Gastroesophageal sphincter (tissue), 3 donors: ENCODE data around the gene NEK11.

ENCODE experiments used
- CTCF ChIP-seq, 4 experiments: fragments of 200-600 bp in 2 of 4; fragments of 450-650 bp in 2 of 4; sonication (generic) in 1 of 4; IDR thresholded peaks; one replicate each; pipeline ENCODE4 v1.5.1; 2017 to 2019; ENCODE audit warnings: antibody characterized with exemption in 4 of 4, mild to moderate bottlenecking in 2 of 4, moderate library complexity in 2 of 4
- POLR2A ChIP-seq, 2 donors: fragments of 450-650 bp; IDR thresholded peaks; one replicate each; pipeline ENCODE4 v1.6.1; 2017; ENCODE audit warnings: antibody characterized with exemption in 2 of 2, mild to moderate bottlenecking in 2 of 2, moderate library complexity in 1 of 2

GRCh38 chr3:131079086-131079485, 52.4 kb downstream of the NEK11 start:
- no peak for TF ChIP-seq CTCF (IDR thresholded peaks at IDR 0.05)
- no peak for TF ChIP-seq POLR2A (IDR thresholded peaks at IDR 0.05)
